Measurements from ENCODE around the gene CXXC5.

Gene CXXC5

GRCh38 chr5:139666551-139666950, 18.4 kb downstream of the CXXC5 start:
- peak; percentile 57 for DNase-seq (ENCODE audit: low spot score)

GRCh38 chr5:139667001-139667729, 19.0 kb downstream of the CXXC5 start:
- DNase-seq (ENCODE audit: low spot score), result no peak

GRCh38 chr5:139667730-139668063, 19.5 kb downstream of the CXXC5 start:
- DNase-seq (ENCODE audit: low spot score), result no peak

GRCh38 chr5:139668064-139668880, 20.1 kb downstream of the CXXC5 start:
- peak; percentile 47 for DNase-seq (ENCODE audit: low spot score)

- DNase-seq (ENCODE audit: low spot score), result peak; percentile 57
Measured at GRCh38 chr5:139668924-139669661, 20.9 kb downstream of the CXXC5 start.

- DNase-seq (ENCODE audit: low spot score), result no peak
Measured at GRCh38 chr5:139669662-139670368, 21.7 kb downstream of the CXXC5 start.

GRCh38 chr5:139670369-139671095, 22.4 kb downstream of the CXXC5 start:
- peak; percentile 55 for DNase-seq (ENCODE audit: low spot score)

- DNase-seq (ENCODE audit: low spot score), result no peak
Measured at GRCh38 chr5:139671096-139671841, 23.1 kb downstream of the CXXC5 start.

GRCh38 chr5:139675213-139675612, 27.1 kb downstream of the CXXC5 start:
- DNase-seq (ENCODE audit: low spot score), result no peak

GRCh38 chr5:139675825-139676224, 27.7 kb downstream of the CXXC5 start:
- DNase-seq (ENCODE audit: low spot score), result no peak

GRCh38 chr5:139676406-139676805, 28.3 kb downstream of the CXXC5 start:
- DNase-seq (ENCODE audit: low spot score), result no peak

- peak; percentile 72 for DNase-seq (ENCODE audit: low spot score)
Measured at GRCh38 chr5:139676951-139677735, 29.0 kb downstream of the CXXC5 start.

- DNase-seq (ENCODE audit: low spot score), result no peak
Measured at GRCh38 chr5:139677736-139678613, 29.8 kb downstream of the CXXC5 start.

GRCh38 chr5:139678751-139679750, 30.9 kb downstream of the CXXC5 start:
- no peak for DNase-seq (ENCODE audit: low spot score)

- no peak for DNase-seq (ENCODE audit: low spot score)
Measured at GRCh38 chr5:139680368-139681111, 32.4 kb downstream of the CXXC5 start.

- peak; percentile 78 for DNase-seq (ENCODE audit: low spot score)
Measured at GRCh38 chr5:139681112-139681458, 32.9 kb downstream of the CXXC5 start.

GRCh38 chr5:139681466-139681865, 33.3 kb downstream of the CXXC5 start:
- no peak for DNase-seq (ENCODE audit: low spot score)
